Fibroblast of lung (primary cell): ENCODE data around the gene MYOM1.

Experiments used
- EZH2 ChIP-seq: IDR thresholded peaks from 2 replicates; pipeline ENCODE4 v1.5.1; 2012; ENCODE audit warnings: low read length, control low read depth, mild to moderate bottlenecking; ENCODE audit errors: missing control alignments
- TF ChIP-seq, protein P1 (sequence below), 2 donors: IDR thresholded peaks in 1 of 2; conservative IDR thresholded peaks in 1 of 2; 1 replicate in 1 of 2; 2 replicates in 1 of 2; pipeline ENCODE4 v1.5.1; 2011 to 2012; ENCODE audit warnings: low read length in 2 of 2, control low read depth in 1 of 2, inconsistent platforms in 1 of 2, low read depth in 1 of 2, mild to moderate bottlenecking in 1 of 2

DNA sequence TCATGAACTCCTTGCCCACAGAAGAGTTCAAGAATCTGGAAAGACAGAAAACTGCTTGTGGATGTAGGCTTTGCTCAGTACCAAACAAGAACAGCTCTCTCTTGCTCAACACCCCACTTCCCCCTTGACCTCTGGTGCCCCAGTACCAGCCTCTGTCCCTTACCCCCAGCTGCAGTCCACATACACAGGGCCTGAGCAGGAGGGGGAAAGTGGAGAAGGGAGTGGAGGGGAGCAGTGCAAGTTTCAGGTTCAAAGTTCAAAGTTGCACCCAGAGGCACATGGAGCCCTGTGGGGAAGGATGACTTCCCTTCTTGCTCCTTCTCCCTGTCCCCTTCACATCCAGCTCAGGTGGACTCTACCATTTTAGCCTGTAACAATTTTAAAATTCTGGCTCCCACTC is 145.7 kb downstream of the MYOM1 start:
- TF ChIP-seq, protein P1, sequence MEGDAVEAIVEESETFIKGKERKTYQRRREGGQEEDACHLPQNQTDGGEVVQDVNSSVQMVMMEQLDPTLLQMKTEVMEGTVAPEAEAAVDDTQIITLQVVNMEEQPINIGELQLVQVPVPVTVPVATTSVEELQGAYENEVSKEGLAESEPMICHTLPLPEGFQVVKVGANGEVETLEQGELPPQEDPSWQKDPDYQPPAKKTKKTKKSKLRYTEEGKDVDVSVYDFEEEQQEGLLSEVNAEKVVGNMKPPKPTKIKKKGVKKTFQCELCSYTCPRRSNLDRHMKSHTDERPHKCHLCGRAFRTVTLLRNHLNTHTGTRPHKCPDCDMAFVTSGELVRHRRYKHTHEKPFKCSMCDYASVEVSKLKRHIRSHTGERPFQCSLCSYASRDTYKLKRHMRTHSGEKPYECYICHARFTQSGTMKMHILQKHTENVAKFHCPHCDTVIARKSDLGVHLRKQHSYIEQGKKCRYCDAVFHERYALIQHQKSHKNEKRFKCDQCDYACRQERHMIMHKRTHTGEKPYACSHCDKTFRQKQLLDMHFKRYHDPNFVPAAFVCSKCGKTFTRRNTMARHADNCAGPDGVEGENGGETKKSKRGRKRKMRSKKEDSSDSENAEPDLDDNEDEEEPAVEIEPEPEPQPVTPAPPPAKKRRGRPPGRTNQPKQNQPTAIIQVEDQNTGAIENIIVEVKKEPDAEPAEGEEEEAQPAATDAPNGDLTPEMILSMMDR (conservative IDR thresholded peaks at IDR 0.05 in 1 of 2, IDR thresholded peaks at IDR 0.05 in 1 of 2; ENCODE audit: low read depth in 1 of 2, low read length in 2 of 2): no peak
- TF ChIP-seq EZH2: no peak
